Epidermal melanocyte (primary cell): ENCODE data around the gene CCDC27.

Experiments used
- DNase-seq: peaks from one replicate; pipeline ENCODE4 v3.0.0; 2011; ENCODE audit warnings: low spot score; ENCODE audit not compliant: insufficient read length

The CCDC27 gene

GRCh38 chr1:3717715-3718601, 34.3 kb upstream of the CCDC27 start:
- DNase-seq = no peak

- no peak for DNase-seq
These were observed 33.5 kb upstream of the CCDC27 start for GRCh38 chr1:3718764-3719163.

DNA sequence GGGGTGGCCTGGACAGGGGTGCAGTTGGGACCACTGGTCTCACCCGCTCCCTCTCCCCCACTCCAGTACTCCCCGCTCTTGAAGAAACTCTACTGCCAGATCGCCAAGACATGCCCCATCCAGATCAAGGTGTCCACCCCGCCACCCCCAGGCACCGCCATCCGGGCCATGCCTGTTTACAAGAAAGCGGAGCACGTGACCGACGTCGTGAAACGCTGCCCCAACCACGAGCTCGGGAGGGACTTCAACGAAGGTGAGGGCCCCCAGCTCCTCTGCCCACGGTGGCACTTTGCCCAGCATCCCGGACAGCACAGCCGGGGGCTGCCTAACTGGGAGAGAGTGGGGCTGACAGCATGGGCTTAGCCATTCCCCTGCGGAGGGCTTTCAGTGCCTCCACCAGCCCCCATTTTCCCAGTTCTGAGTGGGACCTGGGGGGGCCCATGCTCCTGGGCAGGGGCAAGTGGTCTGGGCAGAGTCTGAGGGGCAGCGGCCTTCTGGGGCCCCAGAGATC, 30.2 kb upstream of the CCDC27 start:
- DNase-seq = no peak

- DNase-seq = no peak
These were observed 29.4 kb upstream of the CCDC27 start for GRCh38 chr1:3722846-3723245.

- DNase-seq = peak; percentile 76
These were observed 27.7 kb upstream of the CCDC27 start for GRCh38 chr1:3724416-3725030.

DNA sequence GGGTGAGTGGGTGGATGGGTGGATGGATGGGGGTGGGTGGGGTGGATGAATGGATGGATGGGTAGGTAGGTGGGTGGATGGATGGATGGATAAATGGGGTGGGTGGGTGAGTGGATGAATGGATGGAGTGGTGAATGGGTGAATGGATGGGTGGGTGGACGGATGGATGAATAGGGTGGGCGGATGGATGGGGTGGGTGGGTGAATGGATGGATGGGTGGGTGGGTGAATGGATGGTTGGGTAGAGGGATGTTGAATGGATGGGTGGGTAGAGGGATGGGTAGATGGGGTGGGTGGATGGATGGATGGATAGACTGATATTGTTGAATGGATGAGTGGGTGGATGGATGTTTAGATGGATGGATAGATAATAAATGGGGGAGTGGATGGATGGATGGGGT, 26.9 kb upstream of the CCDC27 start:
- DNase-seq = no peak

GRCh38 chr1:3727042-3727824, 25.0 kb upstream of the CCDC27 start:
- no peak for DNase-seq

- no peak for DNase-seq
These were observed 24.1 kb upstream of the CCDC27 start for GRCh38 chr1:3727825-3728776.

- no peak for DNase-seq
These were observed 22.4 kb upstream of the CCDC27 start for GRCh38 chr1:3729594-3730542.

DNA sequence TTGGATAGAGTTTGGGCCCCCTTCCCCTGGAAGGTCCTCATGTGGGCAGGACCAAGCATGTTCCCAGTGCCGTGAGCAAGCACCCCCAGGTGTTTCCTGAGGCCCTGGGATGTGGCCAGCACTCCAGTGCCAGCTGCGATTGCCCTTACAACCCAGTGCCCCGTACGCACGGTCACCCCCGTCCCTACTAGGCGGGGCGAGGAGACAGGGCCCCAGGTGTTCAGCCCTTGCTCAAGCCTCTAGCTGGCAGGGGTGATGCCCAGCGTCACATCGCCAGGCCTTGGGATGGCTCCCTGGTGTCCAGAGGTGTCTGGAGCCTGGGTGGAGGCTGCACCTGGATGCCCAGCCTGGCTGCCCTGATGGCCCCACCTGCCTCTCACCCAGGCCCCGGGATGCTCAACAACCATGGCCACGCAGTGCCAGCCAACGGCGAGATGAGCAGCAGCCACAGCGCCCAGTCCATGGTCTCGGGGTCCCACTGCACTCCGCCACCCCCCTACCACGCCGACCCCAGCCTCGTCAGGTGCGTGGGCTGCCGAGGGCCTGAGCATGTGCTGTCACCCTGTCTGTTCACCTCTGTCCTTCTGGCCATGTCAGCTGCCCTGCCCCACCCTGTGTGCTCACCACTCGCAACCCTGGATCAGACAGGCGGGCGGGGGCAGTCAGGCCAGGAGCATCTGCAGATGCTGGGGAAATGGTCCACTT, 21.6 kb upstream of the CCDC27 start:
- no peak for DNase-seq

DNA sequence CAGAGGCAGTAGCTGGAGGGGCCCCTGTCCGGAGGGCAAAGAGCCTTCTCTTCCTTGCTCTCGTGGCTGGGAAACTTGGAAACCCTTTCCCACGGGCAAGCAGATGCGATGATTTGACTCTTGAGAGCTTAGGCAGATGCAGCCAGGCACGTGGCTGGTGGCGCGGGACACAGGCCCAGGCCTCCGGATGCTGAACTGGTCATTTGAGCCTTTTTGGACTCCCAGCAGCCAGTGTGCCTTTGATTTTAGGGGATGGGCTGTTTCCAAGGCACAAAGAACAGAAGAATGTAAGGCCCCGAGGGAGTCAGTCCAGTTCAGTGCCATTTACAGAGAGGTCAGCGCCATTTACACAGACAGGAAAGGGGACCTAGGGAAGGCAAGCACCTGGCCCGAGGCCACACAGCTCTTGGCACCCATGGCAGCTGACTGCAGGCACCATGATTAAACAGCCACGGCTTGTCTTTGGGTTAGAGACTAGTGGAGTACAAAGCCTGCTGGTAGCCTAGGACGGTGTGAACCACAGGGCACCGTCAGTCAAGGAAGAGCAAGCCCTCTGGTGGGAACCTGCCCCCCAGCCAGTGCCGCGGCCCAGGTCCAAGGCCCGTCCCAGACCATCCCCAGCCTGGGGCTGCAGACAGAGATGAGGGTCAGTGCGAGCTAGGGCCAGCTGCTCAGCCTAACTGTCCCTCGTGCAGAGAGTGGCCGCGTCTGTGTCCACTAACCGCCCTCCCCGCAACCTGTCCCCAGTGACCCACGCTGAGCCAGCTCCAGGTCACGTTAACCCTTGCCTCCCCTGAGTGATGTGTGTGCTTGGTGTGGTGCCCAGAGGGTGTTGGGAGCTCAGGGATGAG, 20.4 kb upstream of the CCDC27 start:
- DNase-seq = no peak

GRCh38 chr1:3732434-3733093, 19.7 kb upstream of the CCDC27 start:
- DNase-seq = no peak

DNA sequence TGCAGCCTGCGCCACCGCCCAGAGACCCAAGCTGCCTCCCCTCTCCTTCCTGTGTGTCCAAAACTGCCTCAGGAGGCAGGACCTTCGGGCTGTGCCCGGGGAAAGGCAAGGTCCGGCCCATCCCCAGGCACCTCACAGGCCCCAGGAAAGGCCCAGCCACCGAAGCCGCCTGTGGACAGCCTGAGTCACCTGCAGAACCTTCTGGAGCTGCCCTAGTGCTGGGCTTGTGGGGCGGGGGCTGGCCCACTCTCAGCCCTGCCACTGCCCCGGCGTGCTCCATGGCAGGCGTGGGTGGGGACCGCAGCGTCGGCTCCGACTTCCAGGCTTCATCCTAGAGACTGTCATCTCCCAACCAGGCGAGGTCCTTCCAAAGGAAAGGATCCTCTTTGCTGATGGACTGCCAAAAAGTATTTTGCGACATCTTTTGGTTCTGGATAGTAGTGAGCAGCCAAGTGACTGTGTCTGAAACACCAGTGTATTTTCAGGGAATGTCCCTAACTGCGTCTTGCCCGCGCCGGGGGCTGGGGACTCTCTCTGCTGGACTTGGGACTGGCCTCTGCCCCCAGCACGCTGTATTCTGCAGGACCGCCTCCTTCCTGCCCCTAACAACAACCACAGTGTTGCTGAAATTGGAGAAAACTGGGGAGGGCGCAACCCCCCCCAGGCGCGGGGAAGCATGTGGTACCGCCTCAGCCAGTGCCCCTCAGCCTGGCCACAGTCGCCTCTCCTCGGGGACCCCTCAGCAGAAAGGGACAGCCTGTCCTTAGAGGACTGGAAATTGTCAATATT, 19.0 kb upstream of the CCDC27 start:
- no peak for DNase-seq

GRCh38 chr1:3733883-3734589, 18.2 kb upstream of the CCDC27 start:
- DNase-seq = no peak

DNA sequence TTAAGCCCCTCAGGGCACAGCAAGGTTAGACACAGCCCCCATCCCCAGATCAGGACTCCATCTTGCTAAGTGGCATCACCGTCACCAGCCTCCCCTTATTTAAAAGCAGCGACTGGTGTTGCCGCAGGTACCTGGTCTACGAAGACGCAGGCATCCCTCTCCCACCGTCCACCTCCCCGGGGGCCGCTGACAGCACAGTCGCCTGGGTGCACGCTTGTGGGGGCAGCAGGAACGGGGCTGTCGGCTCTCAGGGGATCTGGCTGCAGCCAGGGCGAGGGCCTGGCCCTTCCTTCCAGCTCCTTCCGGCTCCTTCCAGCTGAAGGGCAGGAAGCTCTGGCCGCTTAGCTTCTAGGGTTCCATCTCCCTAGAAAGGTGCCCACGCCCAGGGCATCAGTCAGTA, 17.6 kb upstream of the CCDC27 start:
- no peak for DNase-seq

DNA sequence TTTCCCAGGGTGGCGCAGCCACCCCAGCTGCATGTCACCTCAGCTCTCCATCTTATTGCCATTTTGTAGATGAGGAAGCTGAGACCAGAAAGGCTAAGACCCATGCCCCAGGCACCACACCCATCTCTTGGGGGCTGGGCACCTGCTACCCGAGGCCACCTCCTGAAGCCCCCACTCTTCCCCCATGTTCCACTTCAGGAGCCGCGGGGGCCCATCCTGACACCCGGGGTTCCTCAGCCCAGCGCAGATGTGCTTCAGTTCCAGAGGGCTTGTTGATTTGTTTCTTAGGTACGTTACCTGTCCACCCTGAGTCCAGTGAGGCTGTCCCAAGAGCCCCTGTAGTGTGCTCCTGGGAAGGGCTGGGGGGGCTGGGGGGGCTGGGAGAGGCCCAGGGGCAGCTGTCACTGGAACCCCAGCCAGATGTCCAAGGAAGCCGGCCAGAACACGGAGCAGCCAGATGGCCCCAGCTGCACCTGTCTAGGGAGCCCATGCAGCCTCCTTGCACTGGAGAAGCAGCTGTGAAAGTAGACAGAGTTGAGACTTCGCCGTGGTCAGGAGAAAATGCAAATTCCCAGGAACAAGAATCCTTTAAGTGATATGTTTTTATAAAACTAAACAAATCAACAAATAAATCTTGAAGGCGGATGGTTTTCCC, 17.1 kb upstream of the CCDC27 start:
- DNase-seq = no peak
